Body of pancreas (tissue), 4 donors: ENCODE data around the gene CD40.

Experiments used
- POLR2A ChIP-seq, 3 donors: fragments of 450-650 bp; IDR thresholded peaks; one replicate each; pipeline ENCODE4 v1.6.1; 2016; ENCODE audit warnings: antibody characterized with exemption in 3 of 3, mild to moderate bottlenecking in 2 of 3
- TF ChIP-seq, protein P1 (sequence below), 7 experiments: fragments of 450-650 bp in 4 of 7; fragments of 200-600 bp in 3 of 7; sonication (generic) in 3 of 7; IDR thresholded peaks; one replicate each; pipeline ENCODE4 v1.5.1; 2016 to 2019; ENCODE audit warnings: antibody characterized with exemption in 7 of 7

DNA sequence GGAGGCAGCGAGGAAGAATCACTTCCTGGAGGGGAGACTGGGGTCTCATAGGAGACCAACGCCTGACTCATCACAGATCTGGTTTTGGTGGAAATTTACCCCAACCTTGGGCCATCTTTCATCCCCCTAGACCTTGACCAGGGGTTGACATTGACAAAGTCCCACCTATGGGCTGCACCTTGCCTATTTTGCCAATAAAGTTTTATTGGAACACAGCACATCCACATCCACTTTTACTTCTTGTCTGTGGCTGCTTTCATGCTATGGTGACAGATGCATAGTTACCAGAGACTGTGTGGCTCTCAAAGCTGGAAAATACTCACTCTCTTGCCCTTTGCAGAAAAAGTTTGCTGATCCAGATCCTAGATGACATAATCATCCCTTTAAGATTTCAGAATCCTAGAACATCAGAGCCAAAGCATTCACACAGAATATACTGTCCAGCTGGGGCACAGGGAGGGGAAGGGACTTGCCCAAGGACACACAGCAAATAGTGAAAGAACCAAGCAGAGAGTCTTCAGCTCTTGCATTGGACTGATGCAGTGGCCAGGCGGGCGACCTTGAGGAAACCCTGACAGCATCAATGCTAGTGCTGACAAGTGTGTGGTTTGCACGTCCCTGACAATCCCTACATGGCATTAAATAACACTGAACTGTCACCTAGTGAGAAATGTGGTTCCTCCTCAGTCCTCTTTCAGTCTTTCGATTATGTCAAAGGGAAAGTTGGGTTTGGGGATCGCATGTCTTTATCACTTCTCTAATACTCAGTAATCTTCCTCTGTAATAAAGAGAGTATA, 41.2 kb downstream of the CD40 start:
- TF ChIP-seq, protein P1, sequence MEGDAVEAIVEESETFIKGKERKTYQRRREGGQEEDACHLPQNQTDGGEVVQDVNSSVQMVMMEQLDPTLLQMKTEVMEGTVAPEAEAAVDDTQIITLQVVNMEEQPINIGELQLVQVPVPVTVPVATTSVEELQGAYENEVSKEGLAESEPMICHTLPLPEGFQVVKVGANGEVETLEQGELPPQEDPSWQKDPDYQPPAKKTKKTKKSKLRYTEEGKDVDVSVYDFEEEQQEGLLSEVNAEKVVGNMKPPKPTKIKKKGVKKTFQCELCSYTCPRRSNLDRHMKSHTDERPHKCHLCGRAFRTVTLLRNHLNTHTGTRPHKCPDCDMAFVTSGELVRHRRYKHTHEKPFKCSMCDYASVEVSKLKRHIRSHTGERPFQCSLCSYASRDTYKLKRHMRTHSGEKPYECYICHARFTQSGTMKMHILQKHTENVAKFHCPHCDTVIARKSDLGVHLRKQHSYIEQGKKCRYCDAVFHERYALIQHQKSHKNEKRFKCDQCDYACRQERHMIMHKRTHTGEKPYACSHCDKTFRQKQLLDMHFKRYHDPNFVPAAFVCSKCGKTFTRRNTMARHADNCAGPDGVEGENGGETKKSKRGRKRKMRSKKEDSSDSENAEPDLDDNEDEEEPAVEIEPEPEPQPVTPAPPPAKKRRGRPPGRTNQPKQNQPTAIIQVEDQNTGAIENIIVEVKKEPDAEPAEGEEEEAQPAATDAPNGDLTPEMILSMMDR (IDR thresholded peaks at IDR 0.05) = no peak
- TF ChIP-seq POLR2A (IDR thresholded peaks at IDR 0.05) = no peak
